Peyer's patch (tissue), 4 donors: ENCODE measurements around the gene SINHCAF. TPM values are rescaled to one million over a fixed set of nuclear protein-coding genes. Genes with fewer than 3 reads are reported as not detected.

ENCODE experiments used
- DNase-seq, 3 donors: peaks; one replicate each; pipeline ENCODE4 v3.0.0-alpha.2; 2017 to 2019
- H3K27ac ChIP-seq, 4 donors: fragments of 200-600 bp; sonication (generic); one replicate each; pipeline ENCODE4 v1.5.1; 2016 to 2019
- H3K27me3 ChIP-seq, 2 donors: fragments of 200-600 bp; sonication (generic); one replicate each; pipeline ENCODE4 v1.5.1; 2019
- H3K36me3 ChIP-seq, 3 donors: fragments of 200-600 bp; sonication (generic); one replicate each; pipeline ENCODE4 v1.5.1; 2016 to 2019
- H3K4me1 ChIP-seq, 4 donors: fragments of 200-600 bp; sonication (generic); one replicate each; pipeline ENCODE4 v1.5.1; 2016 to 2019
- H3K4me3 ChIP-seq, 4 donors: fragments of 200-600 bp; sonication (generic); 1 replicate in 3 of 4; 2 replicates in 1 of 4; pipeline ENCODE4 v1.5.1; 2016 to 2019; ENCODE audit warnings: mild to moderate bottlenecking in 1 of 4
- H3K9me3 ChIP-seq, 4 donors: fragments of 200-600 bp; sonication (generic); one replicate each; pipeline ENCODE4 v1.5.1; 2016 to 2019; ENCODE audit warnings: mild to moderate bottlenecking in 1 of 4
- CTCF ChIP-seq, 6 experiments: fragments of 450-650 bp in 4 of 6; fragments of 200-600 bp in 2 of 6; sonication (generic) in 1 of 6; IDR thresholded peaks; one replicate each; pipeline ENCODE4 v1.5.1; 2017 to 2019; ENCODE audit warnings: antibody characterized with exemption in 6 of 6, mild to moderate bottlenecking in 3 of 6, moderate library complexity in 1 of 6
- POLR2A ChIP-seq, 2 donors: fragments of 450-650 bp; IDR thresholded peaks; one replicate each; pipeline ENCODE4 v1.5.1; 2017; ENCODE audit warnings: antibody characterized with exemption in 2 of 2, mild to moderate bottlenecking in 2 of 2, moderate library complexity in 2 of 2
- total RNA-seq, 4 donors: library from RNA; depleted of rRNA; stranded (reverse); fragments of >200 nt; gene quantifications; one replicate each; pipeline ENCODE4 v1.1.0, GENCODE V29; 2016

Gene SINHCAF
- total RNA-seq, 4 donors from 2014 or later = 39.9 to 109 (median 53.7) TPM

GRCh38 chr12:31362115-31362758, 36.3 kb upstream of the SINHCAF start:
- no peaks in the 10 kb centered on the region for H3K9me3 ChIP-seq
- H3K4me3 ChIP-seq = peak overlapping the region in 2 of 4 donors; percentile 25 to 27
- no peaks in the 10 kb centered on the region for H3K36me3 ChIP-seq
- no peak for TF ChIP-seq POLR2A (IDR thresholded peaks at IDR 0.05)
- peak in 1 of 6 experiments; percentile 21 for TF ChIP-seq CTCF (IDR thresholded peaks at IDR 0.05)
- peak overlapping the region; percentile 24 to 83 (median 62) for H3K27ac ChIP-seq
- no peaks in the 10 kb centered on the region for H3K27me3 ChIP-seq
- peak in 2 of 3 donors; percentile 50 to 65 for DNase-seq
- peaks cover 0 to 17% (median 2%) of the 10 kb centered on the region in 4 donors for H3K4me1 ChIP-seq

- TF ChIP-seq POLR2A (IDR thresholded peaks at IDR 0.05) (no peak), CTCF (IDR thresholded peaks at IDR 0.05) (no peak)
- no peak for DNase-seq
Measured at GRCh38 chr12:31361730-31362114, 35.8 kb upstream of the SINHCAF start.

GRCh38 chr12:31355747-31356107, 29.8 kb upstream of the SINHCAF start:
- no peaks in the 10 kb centered on the region for H3K9me3 ChIP-seq
- TF ChIP-seq CTCF (IDR thresholded peaks at IDR 0.05) (no peak), POLR2A (IDR thresholded peaks at IDR 0.05) (no peak)
- DNase-seq = no peak
- H3K36me3 ChIP-seq = no peaks in the 10 kb centered on the region
- H3K27me3 ChIP-seq = no peaks in the 10 kb centered on the region
- no peak overlapping the region for H3K4me3 ChIP-seq
- no peaks in the 10 kb centered on the region for H3K4me1 ChIP-seq
- H3K27ac ChIP-seq = peak overlapping the region in 1 of 4 donors; percentile 25

More at GRCh38 chr12:31361730-31362114, 35.8 kb upstream of the SINHCAF start:
- Histone ChIP-seq H3K27me3 (no peaks in the 10 kb centered on the region), H3K4me1 (peaks cover 0 to 17% (median 2%) of the 10 kb centered on the region in 4 donors), H3K27ac (peak overlapping the region in 1 of 4 donors; percentile 83), H3K9me3 (no peaks in the 10 kb centered on the region), H3K36me3 (no peaks in the 10 kb centered on the region), H3K4me3 (no peak overlapping the region)

GRCh38 chr12:31353750-31354708, 28.1 kb upstream of the SINHCAF start:
- no peaks in the 10 kb centered on the region for H3K36me3 ChIP-seq
- no peaks in the 10 kb centered on the region for H3K27me3 ChIP-seq
- peak overlapping the region in 2 of 4 donors; percentile 8 to 28 for H3K27ac ChIP-seq
- H3K4me3 ChIP-seq = no peak overlapping the region
- no peak for DNase-seq
- H3K4me1 ChIP-seq = no peaks in the 10 kb centered on the region
- H3K9me3 ChIP-seq = no peaks in the 10 kb centered on the region
- no peak for TF ChIP-seq POLR2A (IDR thresholded peaks at IDR 0.05)
- no peak for TF ChIP-seq CTCF (IDR thresholded peaks at IDR 0.05)

- Histone ChIP-seq H3K4me1 (no peaks in the 10 kb centered on the region), H3K27ac (no peak overlapping the region), H3K4me3 (no peak overlapping the region), H3K9me3 (no peaks in the 10 kb centered on the region), H3K27me3 (no peaks in the 10 kb centered on the region), H3K36me3 (no peaks in the 10 kb centered on the region)
- no peak for TF ChIP-seq POLR2A (IDR thresholded peaks at IDR 0.05)
- no peak for TF ChIP-seq CTCF (IDR thresholded peaks at IDR 0.05)
- DNase-seq = no peak
Measured at GRCh38 chr12:31346267-31346666, 20.3 kb upstream of the SINHCAF start.
